LNCAP (cell line): ENCODE measurements around the gene ENO4.

Experiments
- TF ChIP-seq, protein P1 (sequence below): fragments of 450-650 bp; IDR thresholded peaks from 2 replicates; pipeline ENCODE4 v1.5.1; 2017; ENCODE audit warnings: mild to moderate bottlenecking

The ENO4 gene

DNA sequence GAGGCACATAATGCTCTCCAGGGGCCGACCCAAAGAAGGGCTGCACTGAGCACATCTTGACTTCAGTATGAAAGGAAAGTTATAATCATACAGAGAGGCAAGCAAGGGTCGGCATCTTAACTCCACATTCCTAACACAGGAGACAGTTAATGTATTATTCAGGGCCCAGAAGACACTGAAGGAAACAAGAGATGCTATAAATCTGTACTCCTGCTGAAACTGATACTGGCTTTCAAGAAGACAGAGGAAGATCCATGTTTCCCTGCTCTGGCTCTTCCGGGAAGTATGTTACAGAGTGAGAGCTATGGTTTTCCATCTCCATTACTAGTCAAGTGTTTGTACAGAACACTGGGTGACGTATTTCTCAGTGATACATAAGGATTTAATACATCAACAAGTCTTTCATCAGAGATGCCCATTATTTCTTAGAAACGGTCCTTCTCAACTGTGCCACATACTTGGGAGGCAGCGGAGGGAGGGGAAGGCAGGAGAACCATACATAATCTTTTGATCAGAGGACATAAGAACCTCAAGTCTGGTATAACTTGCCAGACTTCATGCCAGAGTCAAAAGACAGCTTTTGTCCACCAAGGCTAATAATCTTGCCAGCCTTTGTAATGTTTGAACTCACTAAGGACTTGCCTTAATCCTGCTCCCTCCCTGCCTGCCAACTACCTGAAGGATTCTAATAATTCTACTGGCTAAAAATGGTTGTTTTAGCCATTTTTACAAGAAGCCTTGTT, 58.1 kb downstream of the ENO4 start:
- TF ChIP-seq, protein P1, sequence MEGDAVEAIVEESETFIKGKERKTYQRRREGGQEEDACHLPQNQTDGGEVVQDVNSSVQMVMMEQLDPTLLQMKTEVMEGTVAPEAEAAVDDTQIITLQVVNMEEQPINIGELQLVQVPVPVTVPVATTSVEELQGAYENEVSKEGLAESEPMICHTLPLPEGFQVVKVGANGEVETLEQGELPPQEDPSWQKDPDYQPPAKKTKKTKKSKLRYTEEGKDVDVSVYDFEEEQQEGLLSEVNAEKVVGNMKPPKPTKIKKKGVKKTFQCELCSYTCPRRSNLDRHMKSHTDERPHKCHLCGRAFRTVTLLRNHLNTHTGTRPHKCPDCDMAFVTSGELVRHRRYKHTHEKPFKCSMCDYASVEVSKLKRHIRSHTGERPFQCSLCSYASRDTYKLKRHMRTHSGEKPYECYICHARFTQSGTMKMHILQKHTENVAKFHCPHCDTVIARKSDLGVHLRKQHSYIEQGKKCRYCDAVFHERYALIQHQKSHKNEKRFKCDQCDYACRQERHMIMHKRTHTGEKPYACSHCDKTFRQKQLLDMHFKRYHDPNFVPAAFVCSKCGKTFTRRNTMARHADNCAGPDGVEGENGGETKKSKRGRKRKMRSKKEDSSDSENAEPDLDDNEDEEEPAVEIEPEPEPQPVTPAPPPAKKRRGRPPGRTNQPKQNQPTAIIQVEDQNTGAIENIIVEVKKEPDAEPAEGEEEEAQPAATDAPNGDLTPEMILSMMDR: no peak

DNA sequence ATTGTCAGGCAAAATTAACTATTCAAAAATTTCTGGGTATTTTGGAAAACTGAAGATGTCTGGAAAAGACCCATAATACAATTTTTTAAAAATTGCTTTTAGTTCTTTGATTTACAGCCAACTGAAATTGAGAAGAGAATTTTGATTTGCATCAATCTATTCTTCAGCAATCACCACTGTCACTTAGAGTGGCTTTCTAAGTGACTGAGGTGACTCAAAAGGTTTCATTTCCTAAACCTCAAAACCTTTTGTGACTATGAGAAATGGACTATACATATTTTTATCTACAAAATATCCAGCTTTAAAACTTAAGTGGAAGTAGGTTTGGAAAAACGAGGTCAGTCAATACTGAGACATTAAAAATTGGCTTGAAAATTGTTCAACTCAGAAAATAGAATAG, 60.0 kb downstream of the ENO4 start:
- TF ChIP-seq, protein P1: no peak

DNA sequence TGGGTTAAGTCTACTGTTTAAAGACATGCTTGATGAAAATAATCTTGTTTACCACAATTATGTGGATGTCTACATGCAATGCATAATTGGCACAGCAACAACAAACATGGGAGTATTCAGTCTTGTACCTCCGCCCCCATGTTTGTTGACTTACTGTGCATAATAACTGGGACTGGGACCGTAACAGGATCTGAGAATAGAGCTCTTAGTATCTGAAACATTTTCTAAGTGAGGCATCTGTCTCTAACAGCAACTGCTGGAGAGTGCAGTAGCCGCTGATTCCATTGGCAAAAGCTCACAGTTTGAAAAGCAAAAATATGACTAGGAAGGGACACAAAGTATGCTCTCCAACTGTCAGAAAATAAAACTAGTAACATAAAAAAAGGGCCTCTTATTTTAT, 61.6 kb downstream of the ENO4 start:
- TF ChIP-seq, protein P1: no peak

DNA sequence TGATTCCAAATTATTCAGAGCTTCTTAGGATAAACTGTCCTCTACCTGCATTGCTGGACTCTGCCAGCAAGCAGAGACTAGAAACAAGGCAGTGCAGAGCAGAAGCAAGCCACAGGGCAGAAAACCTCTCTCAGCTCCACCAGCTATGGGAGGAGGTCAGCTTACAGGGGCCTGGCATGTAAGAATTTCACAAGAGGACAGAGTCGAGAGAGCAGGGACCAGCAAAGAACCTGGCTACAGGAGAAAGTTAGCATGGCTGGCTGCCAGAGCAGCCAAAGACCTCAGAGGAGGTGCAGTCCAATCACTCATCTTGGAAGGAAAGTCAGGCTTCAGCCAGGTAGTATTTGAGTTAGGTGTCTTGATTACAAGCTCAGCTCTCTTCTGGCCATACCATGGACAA, 62.9 kb downstream of the ENO4 start:
- TF ChIP-seq, protein P1: no peak

- TF ChIP-seq, protein P1: no peak
Observed at GRCh38 chr10:116913695-116914094, 64.4 kb downstream of the ENO4 start.

- TF ChIP-seq, protein P1: no peak
Observed at GRCh38 chr10:116915340-116915739, 66.0 kb downstream of the ENO4 start.

DNA sequence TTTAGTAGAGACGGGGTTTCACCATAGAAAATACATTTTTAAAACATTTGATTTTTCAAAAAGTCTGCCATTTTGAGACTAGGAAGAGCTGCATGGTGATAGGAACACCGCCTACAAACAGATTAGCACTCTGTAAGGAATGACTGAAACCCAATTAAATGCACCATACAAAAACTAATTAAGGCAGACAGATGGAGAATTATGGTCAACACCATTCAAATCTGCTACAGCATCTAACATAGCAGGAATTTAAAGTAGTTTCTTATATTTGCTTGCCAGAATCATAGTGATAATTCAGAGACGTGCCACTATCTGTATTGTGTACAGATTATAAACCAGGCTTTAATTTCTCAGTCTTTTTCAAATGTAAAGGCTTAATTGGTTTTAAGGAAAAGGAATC, 68.2 kb downstream of the ENO4 start:
- TF ChIP-seq, protein P1: no peak

GRCh38 chr10:116918583-116918982, 69.3 kb downstream of the ENO4 start:
- TF ChIP-seq, protein P1: no peak
